Ishikawa (cell line): ENCODE results near the gene CFAP141.

ENCODE experiments used
- CEBPB ChIP-seq: IDR thresholded peaks from 2 replicates; pipeline ENCODE4 v1.6.1; 2012
- CREB1 ChIP-seq: IDR thresholded peaks from 2 replicates; pipeline ENCODE4 v1.6.1; 2012; ENCODE audit warnings: low read depth
- EGR1 ChIP-seq: IDR thresholded peaks from 2 replicates; pipeline ENCODE4 v1.6.1; 2012
- EP300 ChIP-seq: IDR thresholded peaks from 2 replicates; pipeline ENCODE4 v1.6.1; 2012; ENCODE audit warnings: borderline replicate concordance
- FOXM1 ChIP-seq: IDR thresholded peaks from 2 replicates; pipeline ENCODE4 v1.6.1; 2012; ENCODE audit warnings: low read depth, borderline replicate concordance
- NFIC ChIP-seq: IDR thresholded peaks from 2 replicates; pipeline ENCODE4 v1.6.1; 2012
- RAD21 ChIP-seq: IDR thresholded peaks from 2 replicates; pipeline ENCODE4 v1.6.1; 2012; ENCODE audit warnings: low read depth
- TAF1 ChIP-seq: IDR thresholded peaks from 2 replicates; pipeline ENCODE4 v1.6.1; 2012; ENCODE audit warnings: low read depth, mild to moderate bottlenecking
- TCF12 ChIP-seq: IDR thresholded peaks from 2 replicates; pipeline ENCODE4 v1.6.1; 2012; ENCODE audit warnings: low read depth
- TEAD4 ChIP-seq: IDR thresholded peaks from 2 replicates; pipeline ENCODE4 v1.6.1; 2012
- USF1 ChIP-seq: IDR thresholded peaks from 2 replicates; pipeline ENCODE4 v1.6.1; 2012
- YY1 ChIP-seq: IDR thresholded peaks from 2 replicates; pipeline ENCODE4 v1.6.1; 2012; ENCODE audit warnings: low read depth
- ZBTB7A ChIP-seq: IDR thresholded peaks from 2 replicates; pipeline ENCODE4 v1.6.1; 2012; ENCODE audit warnings: low read depth
- TF ChIP-seq, protein P1 (sequence below): IDR thresholded peaks from 2 replicates; pipeline ENCODE4 v1.6.1; 2012
- TF ChIP-seq, protein P2 (sequence below): IDR thresholded peaks from 2 replicates; pipeline ENCODE4 v1.6.1; 2012; ENCODE audit warnings: low read depth, mild to moderate bottlenecking

CFAP141 gene

GRCh38 chr1:154225370-154225769 lies 19.2 kb upstream of the CFAP141 start:
- no peak for TF ChIP-seq FOXM1
- TF ChIP-seq TCF12, result no peak
- no peak for TF ChIP-seq CREB1
- TF ChIP-seq CEBPB, result no peak
- TF ChIP-seq, protein P1, sequence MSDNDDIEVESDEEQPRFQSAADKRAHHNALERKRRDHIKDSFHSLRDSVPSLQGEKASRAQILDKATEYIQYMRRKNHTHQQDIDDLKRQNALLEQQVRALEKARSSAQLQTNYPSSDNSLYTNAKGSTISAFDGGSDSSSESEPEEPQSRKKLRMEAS, result no peak
- TF ChIP-seq NFIC, result no peak
- TF ChIP-seq, protein P2, sequence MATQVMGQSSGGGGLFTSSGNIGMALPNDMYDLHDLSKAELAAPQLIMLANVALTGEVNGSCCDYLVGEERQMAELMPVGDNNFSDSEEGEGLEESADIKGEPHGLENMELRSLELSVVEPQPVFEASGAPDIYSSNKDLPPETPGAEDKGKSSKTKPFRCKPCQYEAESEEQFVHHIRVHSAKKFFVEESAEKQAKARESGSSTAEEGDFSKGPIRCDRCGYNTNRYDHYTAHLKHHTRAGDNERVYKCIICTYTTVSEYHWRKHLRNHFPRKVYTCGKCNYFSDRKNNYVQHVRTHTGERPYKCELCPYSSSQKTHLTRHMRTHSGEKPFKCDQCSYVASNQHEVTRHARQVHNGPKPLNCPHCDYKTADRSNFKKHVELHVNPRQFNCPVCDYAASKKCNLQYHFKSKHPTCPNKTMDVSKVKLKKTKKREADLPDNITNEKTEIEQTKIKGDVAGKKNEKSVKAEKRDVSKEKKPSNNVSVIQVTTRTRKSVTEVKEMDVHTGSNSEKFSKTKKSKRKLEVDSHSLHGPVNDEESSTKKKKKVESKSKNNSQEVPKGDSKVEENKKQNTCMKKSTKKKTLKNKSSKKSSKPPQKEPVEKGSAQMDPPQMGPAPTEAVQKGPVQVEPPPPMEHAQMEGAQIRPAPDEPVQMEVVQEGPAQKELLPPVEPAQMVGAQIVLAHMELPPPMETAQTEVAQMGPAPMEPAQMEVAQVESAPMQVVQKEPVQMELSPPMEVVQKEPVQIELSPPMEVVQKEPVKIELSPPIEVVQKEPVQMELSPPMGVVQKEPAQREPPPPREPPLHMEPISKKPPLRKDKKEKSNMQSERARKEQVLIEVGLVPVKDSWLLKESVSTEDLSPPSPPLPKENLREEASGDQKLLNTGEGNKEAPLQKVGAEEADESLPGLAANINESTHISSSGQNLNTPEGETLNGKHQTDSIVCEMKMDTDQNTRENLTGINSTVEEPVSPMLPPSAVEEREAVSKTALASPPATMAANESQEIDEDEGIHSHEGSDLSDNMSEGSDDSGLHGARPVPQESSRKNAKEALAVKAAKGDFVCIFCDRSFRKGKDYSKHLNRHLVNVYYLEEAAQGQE, result no peak
- TF ChIP-seq ZBTB7A, result no peak
- no peak for TF ChIP-seq TAF1
- no peak for TF ChIP-seq USF1
- TF ChIP-seq YY1, result no peak
- no peak for TF ChIP-seq EGR1
- TF ChIP-seq RAD21, result no peak

DNA sequence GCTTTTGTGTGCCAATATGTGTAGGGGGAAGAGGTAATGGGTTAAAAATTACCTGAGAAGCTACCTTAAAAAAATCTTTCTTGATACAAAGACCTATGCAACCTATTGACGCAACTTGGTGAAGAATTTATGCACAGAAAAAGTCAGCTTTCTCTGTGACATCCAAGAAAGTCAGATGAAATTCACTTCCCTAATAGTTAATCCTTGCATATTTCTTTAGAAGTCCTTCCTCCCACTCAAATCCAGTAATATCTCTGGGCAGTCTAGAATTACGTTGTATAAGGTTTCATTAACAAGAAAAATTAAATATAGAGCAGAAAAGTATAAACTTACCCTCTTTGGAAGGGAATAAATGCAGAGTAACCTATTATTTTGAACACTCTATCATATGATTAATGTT lies 17.5 kb upstream of the CFAP141 start:
- TF ChIP-seq RAD21, result no peak
- TF ChIP-seq TEAD4, result no peak
- no peak for TF ChIP-seq TAF1
- no peak for TF ChIP-seq EGR1
- TF ChIP-seq EP300, result no peak

DNA sequence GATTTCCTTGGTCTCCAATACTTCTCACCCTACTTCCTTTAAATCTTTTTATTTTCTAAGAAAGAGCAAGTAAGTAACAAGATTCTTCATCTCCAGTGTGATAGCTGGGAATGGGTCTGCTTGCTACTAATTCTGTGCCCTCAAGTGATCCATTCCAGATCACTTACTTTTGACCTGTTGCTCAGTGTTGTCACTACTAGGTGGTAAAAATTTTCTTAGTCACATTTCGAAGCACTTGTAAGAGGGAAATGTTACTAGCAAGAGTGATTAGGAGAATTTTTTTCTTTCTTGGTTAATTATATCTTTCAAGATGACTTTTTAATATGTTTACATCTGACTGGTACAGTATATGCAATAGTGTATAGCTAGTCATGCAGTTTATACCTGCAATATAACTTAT lies 16.8 kb upstream of the CFAP141 start:
- no peak for TF ChIP-seq EGR1
- TF ChIP-seq YY1, result no peak
- TF ChIP-seq FOXM1, result no peak
- TF ChIP-seq NFIC, result no peak
- no peak for TF ChIP-seq TAF1
- no peak for TF ChIP-seq TEAD4
- no peak for TF ChIP-seq TCF12
- TF ChIP-seq CREB1, result no peak
- no peak for TF ChIP-seq CEBPB
- TF ChIP-seq, protein P1, result no peak
- TF ChIP-seq, protein P2, result no peak
- no peak for TF ChIP-seq RAD21
- no peak for TF ChIP-seq EP300
- TF ChIP-seq ZBTB7A, result no peak
- no peak for TF ChIP-seq USF1

DNA sequence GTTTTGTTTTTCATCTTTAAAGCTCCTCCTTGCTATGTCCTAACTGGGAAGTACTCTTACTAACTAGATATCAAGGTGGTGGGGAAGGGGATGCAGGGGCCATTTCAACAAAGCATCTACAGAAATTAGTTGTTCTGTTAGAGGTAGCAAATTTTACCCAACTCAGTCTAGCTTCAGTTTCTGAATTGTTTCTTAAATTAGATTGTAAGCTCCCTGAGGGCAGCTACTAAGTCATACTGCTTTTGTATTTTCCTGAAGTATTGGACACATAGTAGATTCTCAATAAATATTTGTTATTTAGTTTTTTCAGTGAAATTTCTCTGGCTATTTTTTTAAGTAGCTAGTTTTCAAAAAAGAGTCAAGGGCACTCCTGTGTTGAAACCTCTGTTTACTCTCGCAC lies 16.4 kb upstream of the CFAP141 start:
- TF ChIP-seq EP300, result no peak

GRCh38 chr1:154221278-154222001 lies 15.3 kb upstream of the CFAP141 start:
- TF ChIP-seq YY1 (peak; percentile 15; the same call in 1 of the 2 replicates), TAF1 (no peak)
- TF ChIP-seq, protein P1, result peak; percentile 14; the same call in 1 of the 2 replicates

DNA sequence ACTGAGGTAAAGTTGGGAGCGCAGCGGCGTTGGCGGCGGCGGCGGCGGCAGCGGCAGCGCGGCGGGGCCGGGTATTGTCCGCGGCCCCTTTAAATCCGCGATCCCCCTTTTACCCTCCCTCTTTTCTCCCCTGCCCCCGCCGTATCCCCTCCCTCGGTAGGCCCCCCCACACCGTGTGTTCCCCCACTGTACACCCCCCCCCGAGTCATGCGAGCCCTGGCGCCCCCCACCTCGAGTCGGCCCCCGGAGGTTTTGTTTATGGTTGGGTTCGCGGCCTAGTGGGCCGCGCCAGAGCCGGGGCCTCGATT lies 14.8 kb upstream of the CFAP141 start:
- TF ChIP-seq FOXM1 (no peak), YY1 (no peak), ZBTB7A (no peak), TEAD4 (no peak), RAD21 (no peak), NFIC (no peak), CEBPB (no peak), EGR1 (no peak), TAF1 (no peak), USF1 (no peak)
- TF ChIP-seq, protein P2, result no peak
